GM21786 (cell line): ENCODE data around the gene ABR.
"Not testable (repeated sequence)": the region's sequence is repeated elsewhere in the genome, so short reads cannot be mapped to it uniquely, and the experiment has no call there.

Experiments
- ATAC-seq: cut with Tn5 transposase; IDR thresholded peaks from one replicate; pipeline ENCODE4 v1.9.1; 2021; ENCODE audit not compliant: unreplicated experiment

Gene ABR

GRCh38 chr17:973053-973452 lies 206.7 kb downstream of the ABR start:
- ATAC-seq, result no peak

DNA sequence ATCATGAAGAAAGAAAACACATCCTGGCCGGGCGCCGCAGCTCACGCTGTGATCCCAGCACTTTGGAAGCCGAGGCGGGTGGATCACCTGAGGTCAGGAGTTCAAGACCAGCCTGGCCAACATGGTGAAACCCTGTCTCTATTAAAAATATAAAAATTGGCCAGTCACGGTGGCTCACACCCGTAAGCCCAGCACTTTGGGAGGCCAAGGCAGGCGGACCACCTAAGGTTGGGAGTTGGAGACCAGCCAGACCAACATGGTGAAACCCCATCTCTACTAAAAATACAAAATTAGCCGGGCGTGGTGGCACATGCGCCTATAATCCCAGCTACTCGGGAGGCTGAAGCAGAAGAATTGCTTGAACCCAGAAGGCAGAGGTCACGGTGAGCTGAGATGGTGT lies 207.9 kb downstream of the ABR start:
- ATAC-seq, result not testable (repeated sequence)

DNA sequence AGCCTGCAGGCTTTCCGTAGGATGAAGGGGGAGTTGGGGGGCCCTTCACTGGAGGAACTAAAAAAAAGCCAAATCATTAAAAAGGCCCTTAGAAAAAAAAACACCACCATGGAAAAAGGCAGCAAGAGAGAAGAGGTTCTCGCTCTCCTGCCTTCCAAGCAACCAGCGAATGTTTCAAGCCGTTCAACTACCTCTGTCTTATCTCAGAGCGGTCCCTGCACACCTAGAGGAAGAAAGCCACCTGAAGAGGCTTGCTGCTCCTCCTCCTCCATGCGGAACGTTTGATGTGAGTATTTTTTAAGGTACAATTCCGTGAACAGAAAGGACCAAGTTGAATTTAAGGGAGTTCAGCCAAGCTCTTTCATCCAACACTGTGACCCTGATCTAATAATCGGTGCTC lies 209.4 kb downstream of the ABR start:
- no peak for ATAC-seq

DNA sequence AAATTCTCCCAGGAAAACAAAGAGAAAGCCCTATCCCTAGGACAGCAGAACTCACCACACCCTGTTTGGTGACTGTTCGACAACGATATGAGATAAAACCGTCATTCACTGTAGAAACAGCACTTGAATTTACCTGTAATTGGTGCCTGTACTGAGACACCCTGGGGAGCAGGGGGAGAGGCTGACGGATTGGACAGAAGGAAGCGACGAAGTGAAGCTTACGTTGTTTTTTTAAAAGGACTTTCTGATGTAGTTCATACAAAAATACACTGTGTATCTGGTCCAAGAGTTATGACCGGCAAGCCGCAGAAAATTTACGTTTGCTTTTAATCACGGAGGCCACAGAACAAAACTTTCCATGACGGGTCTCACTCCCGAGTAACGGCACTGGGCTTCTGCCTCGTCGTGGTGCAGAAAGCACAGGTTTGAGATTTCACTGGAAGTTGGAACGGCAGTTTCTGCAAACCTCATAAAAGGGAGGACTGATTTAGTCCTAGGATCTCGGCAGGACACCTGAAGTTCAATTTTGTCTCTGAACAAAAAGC lies 209.9 kb downstream of the ABR start:
- ATAC-seq, result no peak

DNA sequence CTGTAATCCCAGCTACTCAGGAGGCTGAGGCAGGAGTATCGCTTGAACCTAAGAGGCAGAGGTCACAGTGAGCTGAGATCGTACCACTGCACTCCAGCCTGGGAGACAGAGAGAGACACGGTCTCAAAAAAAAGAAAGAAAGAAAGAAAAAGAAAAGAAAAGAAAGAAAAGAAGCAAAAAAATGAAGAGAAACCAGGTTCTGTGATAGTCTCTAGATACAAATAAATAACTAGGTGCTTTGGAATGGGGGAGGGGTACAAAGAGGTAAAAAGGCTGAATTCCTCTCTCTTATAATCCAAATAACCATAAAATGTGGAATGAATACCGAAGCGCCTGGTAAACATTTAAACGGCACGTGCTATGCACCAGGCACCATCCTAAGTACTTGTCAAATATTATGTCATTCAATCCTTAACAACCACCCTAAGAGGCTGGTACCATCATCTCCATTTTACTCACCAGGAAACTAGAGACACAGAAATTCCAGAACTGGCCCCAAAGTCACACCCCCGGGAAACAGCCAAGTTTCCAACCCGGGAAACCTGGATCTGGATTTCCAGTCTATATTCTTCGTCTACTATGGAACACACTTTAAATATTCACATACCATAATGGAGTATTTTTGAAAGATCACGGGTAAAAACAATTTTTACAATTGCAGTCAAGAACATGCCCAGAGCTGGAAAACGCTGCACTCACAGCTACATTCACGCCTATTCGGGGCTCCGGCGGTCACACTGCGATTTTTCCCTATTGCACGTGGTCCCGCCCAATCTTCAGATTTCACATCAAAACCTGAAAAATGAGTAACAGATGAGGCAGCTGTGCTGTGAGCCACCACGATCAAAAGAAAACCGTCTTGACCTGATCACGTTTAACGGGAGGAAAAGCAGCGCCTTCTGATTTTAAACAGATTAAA lies 210.7 kb downstream of the ABR start:
- ATAC-seq, result no peak

- no peak for ATAC-seq
These were observed 212.7 kb downstream of the ABR start for GRCh38 chr17:967122-967521.

GRCh38 chr17:965311-965989 lies 214.3 kb downstream of the ABR start:
- ATAC-seq, result no peak

GRCh38 chr17:964876-965275 lies 214.9 kb downstream of the ABR start:
- no peak for ATAC-seq

- no peak for ATAC-seq
These were observed 217.1 kb downstream of the ABR start for GRCh38 chr17:962670-963069.

DNA sequence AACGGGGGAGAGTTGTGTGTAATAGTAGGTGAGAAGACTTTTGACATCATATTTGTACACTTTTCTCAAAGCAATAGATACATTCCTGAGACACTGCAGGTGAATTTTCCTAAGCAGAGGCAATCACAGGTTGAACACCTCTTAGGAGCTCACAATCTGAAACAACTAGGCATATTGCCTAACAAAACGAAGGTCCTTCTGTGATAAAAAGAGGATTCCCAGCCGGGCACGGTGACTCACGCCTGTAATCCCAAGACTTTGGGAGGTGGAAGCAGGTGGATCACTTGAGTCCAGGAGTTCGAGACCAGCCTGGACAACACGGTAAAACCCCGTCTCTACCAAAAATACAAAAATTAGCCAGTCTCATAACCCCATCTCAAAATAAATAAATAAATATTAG lies 217.6 kb downstream of the ABR start:
- no peak for ATAC-seq

GRCh38 chr17:958712-959451 lies 220.9 kb downstream of the ABR start:
- ATAC-seq, result no peak

GRCh38 chr17:957856-958421 lies 221.8 kb downstream of the ABR start:
- ATAC-seq, result no peak

DNA sequence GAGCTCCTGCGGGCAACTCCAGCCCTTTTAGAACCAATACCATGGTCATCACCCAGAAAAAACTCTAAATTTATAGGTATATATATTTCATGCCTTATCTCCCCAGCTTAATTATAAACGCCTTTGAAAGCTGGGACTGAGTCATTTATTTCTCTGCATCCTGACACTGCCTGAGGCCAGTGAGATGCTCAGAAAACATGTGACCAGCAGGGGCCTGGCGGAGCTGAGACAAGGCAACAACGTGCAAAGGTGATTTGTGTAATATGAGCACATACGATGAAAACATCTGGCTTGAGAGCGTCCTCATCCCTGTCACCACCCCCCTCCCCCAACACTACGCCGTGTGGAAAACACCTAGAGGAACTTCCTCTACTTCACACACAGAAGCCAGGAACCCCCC lies 222.9 kb downstream of the ABR start:
- ATAC-seq, result no peak

DNA sequence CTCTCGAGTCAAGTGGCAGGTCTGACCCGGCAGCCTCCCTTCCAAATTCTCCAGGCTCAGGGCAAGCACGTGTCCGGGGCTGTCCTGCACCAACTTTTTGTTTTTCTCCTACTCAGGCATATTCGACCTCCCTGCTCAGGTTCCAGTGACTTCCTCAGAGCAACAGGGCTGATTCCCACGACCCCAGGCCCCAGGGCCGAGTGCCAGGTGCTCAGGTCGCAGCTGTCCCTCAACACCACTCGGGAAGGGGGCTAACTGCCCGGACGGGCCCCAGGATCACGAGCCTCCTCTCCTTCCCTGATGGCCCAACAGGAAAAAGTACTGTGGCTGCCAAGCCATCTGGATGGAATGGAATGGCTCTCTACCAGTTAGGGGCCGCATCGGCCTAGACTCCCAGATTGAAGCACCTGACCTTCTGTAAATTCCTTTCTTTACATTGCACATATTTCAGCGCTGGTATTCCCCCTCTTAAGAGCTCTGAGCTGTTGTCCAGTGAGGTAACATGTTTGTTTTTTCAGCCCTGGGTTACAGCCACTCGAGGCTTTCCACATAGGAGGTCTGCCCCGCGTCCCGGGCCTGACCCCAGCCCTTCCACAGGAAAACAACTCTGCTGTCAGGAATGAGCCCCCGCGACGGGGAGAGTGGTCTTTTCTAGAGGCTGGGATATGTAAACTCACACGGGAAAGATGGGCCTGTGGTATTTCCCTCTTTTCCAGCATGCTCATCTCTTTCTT lies 225.2 kb downstream of the ABR start:
- no peak for ATAC-seq

GRCh38 chr17:953767-954166 lies 226.0 kb downstream of the ABR start:
- no peak for ATAC-seq
